GM13977 (cell line): Measurements from ENCODE around the gene TRAPPC3L.

ENCODE experiments used
- DNase-seq: peaks from one replicate; pipeline ENCODE4 v3.0.0; 2012; ENCODE audit warnings: low spot score
- CTCF ChIP-seq: IDR thresholded peaks from 2 replicates; pipeline ENCODE4 v1.5.1; 2012; ENCODE audit warnings: mild to moderate bottlenecking, control low read depth; ENCODE audit not compliant: insufficient read depth; ENCODE audit errors: extremely low read depth, missing control alignments
- in situ Hi-C: fragments of 300-500 bp; cut with MboI; formaldehyde crosslinking; loops from one replicate; pipeline ENCODE4 v1.12.0; 2022; ENCODE audit warnings: low sequenced_read_pairs, low pct_unique_long_range_greater_than_20kb, mixed read lengths, inconsistent platforms; ENCODE audit not compliant: unreplicated experiment

Gene TRAPPC3L

GRCh38 chr6:116524236-116524635 is 21.2 kb downstream of the TRAPPC3L start:
- TF ChIP-seq CTCF, result no peak
- in situ Hi-C loops, result no loop called here

GRCh38 chr6:116522896-116523295 is 22.6 kb downstream of the TRAPPC3L start:
- no peak for DNase-seq
- in situ Hi-C loops, result no loop called here
- no peak for TF ChIP-seq CTCF

More at GRCh38 chr6:116524236-116524635, 21.2 kb downstream of the TRAPPC3L start:
- DNase-seq, result no peak

DNA sequence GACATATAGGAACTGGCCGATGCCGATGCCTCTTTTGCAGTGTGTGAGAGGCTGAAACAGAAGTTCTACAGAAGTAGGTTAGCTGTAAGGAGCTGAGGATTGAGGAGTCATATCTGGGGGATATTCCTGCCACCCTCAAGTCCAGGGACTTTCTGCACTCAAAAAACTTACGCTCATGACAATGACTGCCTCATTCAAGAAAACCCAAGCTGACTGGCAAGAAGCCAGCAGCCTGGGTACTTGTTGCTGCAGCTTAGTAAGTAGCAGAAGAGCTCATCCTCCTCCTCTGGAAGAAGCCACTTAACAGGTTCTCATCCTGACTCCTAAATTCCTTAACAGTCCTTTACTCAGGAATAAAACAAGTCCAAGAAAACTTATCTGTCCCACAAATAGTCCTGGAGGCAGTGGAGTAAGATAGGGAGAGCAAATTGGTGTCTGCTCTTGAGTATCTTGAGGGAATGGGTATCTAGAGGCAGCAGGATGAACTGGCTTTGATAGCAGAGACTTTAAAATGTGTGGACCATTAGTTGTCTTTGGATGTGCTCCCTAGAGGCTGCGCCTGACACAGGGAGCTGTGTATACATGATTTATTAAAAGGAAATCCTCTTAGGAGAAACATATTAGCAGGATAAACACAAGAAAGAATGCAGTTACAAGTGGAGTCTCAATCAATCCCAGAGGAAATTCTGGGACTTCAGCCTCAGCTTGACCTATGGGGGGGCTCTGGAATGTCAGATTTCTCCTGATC is 26.7 kb downstream of the TRAPPC3L start:
- no peak for TF ChIP-seq CTCF
- in situ Hi-C loops, result no loop called here
- DNase-seq, result no peak

DNA sequence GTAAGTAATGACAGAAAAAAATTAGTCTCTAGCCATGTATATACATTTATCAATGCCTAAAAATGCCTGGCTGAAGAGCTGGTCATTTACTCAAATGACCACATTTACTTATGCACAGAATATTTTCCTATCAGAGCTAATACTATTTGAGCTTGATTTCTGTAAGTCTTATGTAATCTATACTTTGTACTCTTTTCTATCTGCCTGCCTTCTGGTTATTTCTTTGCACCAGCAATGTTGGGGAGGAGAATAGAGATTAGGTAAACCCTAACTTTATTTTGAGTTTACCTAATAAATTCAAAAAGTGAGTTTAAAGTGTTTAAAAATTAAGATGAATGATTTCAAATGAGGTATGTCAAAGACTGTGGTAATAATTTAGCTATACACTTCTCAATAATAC is 30.3 kb downstream of the TRAPPC3L start:
- DNase-seq, result no peak
- in situ Hi-C loops, result no loop called here
- TF ChIP-seq CTCF, result no peak

- DNase-seq, result no peak
- in situ Hi-C loops, result no loop called here
Measured at GRCh38 chr6:116514111-116514510, 31.4 kb downstream of the TRAPPC3L start.

GRCh38 chr6:116513224-116513875 is 32.1 kb downstream of the TRAPPC3L start:
- no peak for DNase-seq
- in situ Hi-C loops, result no loop called here
- TF ChIP-seq CTCF, result no peak

More at GRCh38 chr6:116514111-116514510, 31.4 kb downstream of the TRAPPC3L start:
- no peak for TF ChIP-seq CTCF
